ENCODE results near the gene GIMAP8.

The GIMAP8 gene

GRCh38 chr7:150450491-150451001, at the start of gene GIMAP8:
GIMAP8 (plus strand) TSS chr7:150450630; CDS start chr7:150466699, 16,069 bp downstream.
- Mint-ChIP-seq H3K27me3 (ENCODE audit: low read depth) (no peaks in the 10 kb centered on the region), H3K4me1 (ENCODE audit: low read depth) (peaks cover 63% of the 10 kb centered on the region), H3K36me3 (ENCODE audit: low read depth) (peaks cover 40% of the 10 kb centered on the region), H3K4me3 (peak within 1 kb of the TSS; percentile 99), H3K27ac (peak within 1 kb of the TSS; percentile 88), H3K9me3 (peaks cover 12% of the 10 kb centered on the region)

DNA sequence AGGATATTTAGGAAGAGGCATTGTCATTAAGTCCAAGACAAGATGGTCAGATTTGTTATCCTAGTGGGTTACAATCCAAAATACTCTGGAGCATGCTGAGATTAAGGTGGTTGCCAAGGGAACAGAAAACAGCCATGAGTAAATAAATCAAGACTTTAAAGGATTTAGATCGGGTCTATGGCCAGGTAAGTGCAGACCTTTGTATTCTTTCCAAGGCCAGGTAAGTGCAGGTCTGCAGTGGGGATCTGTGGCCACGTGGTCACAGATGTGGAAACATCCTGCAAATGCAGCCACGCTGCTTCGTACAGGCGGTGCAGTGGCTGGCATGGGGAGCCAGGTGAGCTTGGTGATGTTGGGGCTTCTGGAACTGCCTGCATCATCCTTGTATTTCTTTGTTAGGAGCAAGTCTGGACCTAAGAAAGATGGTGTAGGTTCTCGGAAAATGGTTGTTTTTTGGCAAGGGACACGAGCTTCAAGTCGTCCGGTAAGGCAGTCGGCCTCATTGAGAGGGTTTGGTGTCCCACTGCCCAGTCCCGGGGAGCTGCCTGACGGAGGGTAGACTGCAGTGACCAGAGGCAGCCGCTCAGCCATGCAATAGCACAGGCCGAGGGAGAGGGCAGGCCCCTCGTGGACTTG, 49.5 kb upstream of the GIMAP8 start:
- Mint-ChIP-seq H3K27ac (peak overlapping the region; percentile 31), H3K36me3 (ENCODE audit: low read depth) (peaks cover 10% of the 10 kb centered on the region), H3K4me3 (no peak overlapping the region), H3K27me3 (ENCODE audit: low read depth) (no peaks in the 10 kb centered on the region), H3K9me3 (no peaks in the 10 kb centered on the region), H3K4me1 (ENCODE audit: low read depth) (peaks cover 14% of the 10 kb centered on the region)

- H3K4me3 Mint-ChIP-seq: no peak overlapping the region
- H3K36me3 Mint-ChIP-seq (ENCODE audit: low read depth): peaks cover 11% of the 10 kb centered on the region
- no peaks in the 10 kb centered on the region for H3K9me3 Mint-ChIP-seq
- peak overlapping the region; percentile 31 for H3K27ac Mint-ChIP-seq
- peaks cover 19% of the 10 kb centered on the region for H3K4me1 Mint-ChIP-seq (ENCODE audit: low read depth)
- no peaks in the 10 kb centered on the region for H3K27me3 Mint-ChIP-seq (ENCODE audit: low read depth)
These were observed 49.0 kb upstream of the GIMAP8 start for GRCh38 chr7:150401424-150401790.

GRCh38 chr7:150401861-150402631, 48.4 kb upstream of the GIMAP8 start:
- peaks cover 23% of the 10 kb centered on the region for H3K4me1 Mint-ChIP-seq (ENCODE audit: low read depth)
- H3K4me3 Mint-ChIP-seq: peak overlapping the region; percentile 15

GRCh38 chr7:150402671-150403321, 47.6 kb upstream of the GIMAP8 start:
- no peaks in the 10 kb centered on the region for H3K9me3 Mint-ChIP-seq
- H3K27ac Mint-ChIP-seq: peak overlapping the region; percentile 2
- H3K27me3 Mint-ChIP-seq (ENCODE audit: low read depth): no peaks in the 10 kb centered on the region
- H3K4me1 Mint-ChIP-seq (ENCODE audit: low read depth): peaks cover 25% of the 10 kb centered on the region
- peak overlapping the region; percentile 35 for H3K4me3 Mint-ChIP-seq
- peaks cover 15% of the 10 kb centered on the region for H3K36me3 Mint-ChIP-seq (ENCODE audit: low read depth)

More at GRCh38 chr7:150401861-150402631, 48.4 kb upstream of the GIMAP8 start:
- Mint-ChIP-seq H3K36me3 (ENCODE audit: low read depth) (peaks cover 14% of the 10 kb centered on the region), H3K27ac (peak overlapping the region; percentile 2), H3K27me3 (ENCODE audit: low read depth) (no peaks in the 10 kb centered on the region), H3K9me3 (no peaks in the 10 kb centered on the region)

GRCh38 chr7:150403376-150404171, 46.9 kb upstream of the GIMAP8 start:
- H3K36me3 Mint-ChIP-seq (ENCODE audit: low read depth): peaks cover 15% of the 10 kb centered on the region
- H3K27me3 Mint-ChIP-seq (ENCODE audit: low read depth): no peaks in the 10 kb centered on the region
- peak overlapping the region; percentile 91 for H3K27ac Mint-ChIP-seq
- peaks cover 26% of the 10 kb centered on the region for H3K4me1 Mint-ChIP-seq (ENCODE audit: low read depth)
- no peaks in the 10 kb centered on the region for H3K9me3 Mint-ChIP-seq
- H3K4me3 Mint-ChIP-seq: peak overlapping the region; percentile 94

- Mint-ChIP-seq H3K27me3 (ENCODE audit: low read depth) (no peaks in the 10 kb centered on the region), H3K9me3 (no peaks in the 10 kb centered on the region), H3K27ac (peak overlapping the region; percentile 91), H3K4me3 (peak overlapping the region; percentile 94), H3K36me3 (ENCODE audit: low read depth) (peaks cover 19% of the 10 kb centered on the region), H3K4me1 (ENCODE audit: low read depth) (peaks cover 31% of the 10 kb centered on the region)
These were observed 46.1 kb upstream of the GIMAP8 start for GRCh38 chr7:150404172-150404804.

DNA sequence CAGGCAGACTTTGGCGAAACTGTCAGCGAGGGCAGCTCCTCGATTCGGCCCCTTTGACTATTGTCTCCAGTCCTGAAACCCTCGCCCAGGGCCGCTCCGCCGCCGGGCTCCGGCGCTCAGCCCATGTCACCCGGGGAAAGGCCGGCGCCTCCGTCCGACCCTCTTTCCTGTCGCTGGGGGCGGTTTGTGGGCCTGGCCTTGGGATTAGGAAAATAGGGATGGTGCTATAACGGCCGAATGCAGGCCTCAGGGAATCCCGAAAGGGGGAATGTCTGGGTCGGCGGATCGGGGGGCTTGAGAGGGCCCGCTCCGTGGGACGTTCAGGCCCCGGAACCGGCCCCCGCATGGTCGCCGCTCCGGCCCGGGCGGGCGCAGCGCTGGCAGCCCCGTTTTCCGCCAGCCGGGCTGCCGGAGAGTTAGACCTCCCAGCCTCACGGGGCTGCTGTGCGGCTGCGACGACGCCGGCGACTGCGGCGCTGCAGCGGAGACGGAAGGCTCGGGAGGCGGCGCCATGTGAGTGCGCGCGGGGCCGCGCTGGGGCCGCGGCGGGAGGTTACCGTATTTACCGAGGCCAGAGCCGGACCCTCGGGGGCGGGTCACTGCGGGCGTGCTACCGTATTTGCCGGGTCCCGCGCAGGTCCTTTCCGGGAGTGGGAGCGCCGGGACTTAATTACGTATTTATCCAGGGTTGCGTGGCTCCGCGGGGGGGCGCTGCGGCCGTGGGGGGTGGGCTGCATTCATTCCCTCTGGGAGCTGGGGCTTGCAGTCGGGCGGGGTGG, 45.4 kb upstream of the GIMAP8 start:
- Mint-ChIP-seq H3K27me3 (ENCODE audit: low read depth) (no peaks in the 10 kb centered on the region), H3K9me3 (no peaks in the 10 kb centered on the region), H3K27ac (peak overlapping the region; percentile 96), H3K4me3 (peak overlapping the region; percentile 94), H3K36me3 (ENCODE audit: low read depth) (peaks cover 19% of the 10 kb centered on the region), H3K4me1 (ENCODE audit: low read depth) (peaks cover 31% of the 10 kb centered on the region)

- Mint-ChIP-seq H3K36me3 (ENCODE audit: low read depth) (peaks cover 20% of the 10 kb centered on the region), H3K4me3 (peak overlapping the region; percentile 94), H3K27ac (peak overlapping the region; percentile 96), H3K27me3 (ENCODE audit: low read depth) (no peaks in the 10 kb centered on the region), H3K9me3 (no peaks in the 10 kb centered on the region), H3K4me1 (ENCODE audit: low read depth) (peaks cover 31% of the 10 kb centered on the region)
These were observed 44.7 kb upstream of the GIMAP8 start for GRCh38 chr7:150405584-150406311.

GRCh38 chr7:150406312-150406566, 44.2 kb upstream of the GIMAP8 start:
- Mint-ChIP-seq H3K27me3 (ENCODE audit: low read depth) (no peaks in the 10 kb centered on the region), H3K4me1 (ENCODE audit: low read depth) (peaks cover 31% of the 10 kb centered on the region), H3K9me3 (no peaks in the 10 kb centered on the region), H3K27ac (peak overlapping the region; percentile 96), H3K36me3 (ENCODE audit: low read depth) (peaks cover 20% of the 10 kb centered on the region), H3K4me3 (peak overlapping the region; percentile 94)

DNA sequence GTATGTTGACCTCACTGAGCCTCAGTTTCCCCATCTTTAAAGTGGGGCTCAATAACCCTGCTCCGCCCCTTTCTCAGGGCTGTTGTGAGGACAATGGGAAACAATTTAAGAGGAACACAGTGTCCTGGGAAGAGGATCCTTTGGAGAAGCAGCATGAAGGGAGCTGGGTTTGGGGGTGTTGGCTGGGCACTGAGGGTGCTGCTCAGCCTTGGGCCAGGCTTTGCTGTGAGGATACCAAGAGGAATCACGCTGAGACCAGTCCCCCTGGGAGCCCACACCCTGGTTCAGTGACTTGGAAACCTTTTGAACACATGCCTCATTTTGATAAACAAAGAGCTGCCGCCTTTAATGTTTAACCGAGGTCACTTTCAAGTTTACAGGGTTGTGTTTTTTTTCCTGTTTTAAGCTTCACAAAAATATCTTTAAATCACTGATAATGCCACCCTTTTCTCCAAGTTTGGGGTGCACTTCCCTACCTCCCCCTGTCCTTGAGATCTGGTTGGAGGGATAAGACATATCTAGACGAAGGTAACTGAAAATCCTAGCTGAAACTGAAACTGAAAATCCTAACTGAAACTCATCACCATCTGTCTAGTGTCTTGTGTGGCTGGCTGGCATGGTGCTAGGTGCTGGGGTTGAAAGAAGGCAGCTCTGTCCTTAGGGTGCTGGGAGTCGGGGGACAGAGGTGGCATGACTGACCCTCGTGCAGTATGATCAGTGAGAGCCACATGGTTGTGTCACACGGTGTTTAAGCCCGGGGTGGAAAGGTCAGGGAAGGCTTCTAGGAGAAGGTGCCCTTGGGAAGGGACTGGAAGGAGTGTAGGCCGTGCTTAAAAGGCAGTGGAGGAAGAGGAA, 43.6 kb upstream of the GIMAP8 start:
- Mint-ChIP-seq H3K9me3 (no peaks in the 10 kb centered on the region), H3K4me3 (peak overlapping the region; percentile 94)

More for the DNA sequence above, 43.6 kb upstream of the GIMAP8 start:
- peak overlapping the region; percentile 96 for H3K27ac Mint-ChIP-seq
- H3K27me3 Mint-ChIP-seq (ENCODE audit: low read depth): no peaks in the 10 kb centered on the region
- H3K4me1 Mint-ChIP-seq (ENCODE audit: low read depth): peaks cover 31% of the 10 kb centered on the region
- H3K36me3 Mint-ChIP-seq (ENCODE audit: low read depth): peaks cover 22% of the 10 kb centered on the region
